ENCODE results near the gene CCDC157.

GRCh38 chr22:30326255-30326705 lies 30.5 kb upstream of the CCDC157 start:
- TF ChIP-seq POLR2A (IDR thresholded peaks at IDR 0.05; ENCODE audit: extremely low read depth, insufficient read length) = no peak
- no peak for TF ChIP-seq CTCF (IDR thresholded peaks at IDR 0.05; ENCODE audit: low read depth, low read length)
- TF ChIP-seq MYC (IDR thresholded peaks at IDR 0.05; ENCODE audit: low read depth, low read length) = no peak
- TF ChIP-seq, protein P1, sequence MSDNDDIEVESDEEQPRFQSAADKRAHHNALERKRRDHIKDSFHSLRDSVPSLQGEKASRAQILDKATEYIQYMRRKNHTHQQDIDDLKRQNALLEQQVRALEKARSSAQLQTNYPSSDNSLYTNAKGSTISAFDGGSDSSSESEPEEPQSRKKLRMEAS (IDR thresholded peaks at IDR 0.05; ENCODE audit: low read depth, low read length) = no peak
